Loucy (cell line): ENCODE measurements around the gene PARVA.

Experiments
- H2AFZ ChIP-seq: fragments of 200-600 bp; sonication (generic); 2 replicates; pipeline ENCODE4 v1.6.0; 2016; ENCODE audit warnings: antibody characterized with exemption, mild to moderate bottlenecking, low read length, moderate library complexity
- H3F3A ChIP-seq: fragments of 200-600 bp; 2 replicates; pipeline ENCODE4 v1.6.0; 2016; ENCODE audit warnings: antibody characterized with exemption, low read depth, mild to moderate bottlenecking
- H3K27me3 ChIP-seq: fragments of 200-600 bp; sonication (generic); 2 replicates; pipeline ENCODE4 v1.6.1; 2014; ENCODE audit warnings: low read length, mild to moderate bottlenecking; ENCODE audit not compliant: insufficient read depth, poor library complexity, severe bottlenecking
- H3K36me3 ChIP-seq: fragments of 200-600 bp; sonication (generic); 2 replicates; pipeline ENCODE4 v1.6.1; 2016; ENCODE audit warnings: low read length; ENCODE audit not compliant: insufficient read depth
- H3K4me1 ChIP-seq: fragments of 200-600 bp; sonication (generic); 2 replicates; pipeline ENCODE4 v1.5.1; 2014; ENCODE audit warnings: low read length, mild to moderate bottlenecking; ENCODE audit not compliant: insufficient read depth, poor library complexity, severe bottlenecking
- H3K4me2 ChIP-seq: fragments of 200-600 bp; sonication (generic); 2 replicates; pipeline ENCODE4 v1.6.0; 2014; ENCODE audit warnings: antibody characterized with exemption, low read length, low read depth, mild to moderate bottlenecking; ENCODE audit not compliant: poor library complexity, severe bottlenecking
- H3K4me3 ChIP-seq: fragments of 200-600 bp; sonication (generic); 2 replicates; pipeline ENCODE4 v1.5.1; 2014; ENCODE audit warnings: low read length, mild to moderate bottlenecking, mixed read lengths; ENCODE audit not compliant: poor library complexity, severe bottlenecking
- H3K79me2 ChIP-seq: fragments of 200-600 bp; sonication (generic); 2 replicates; pipeline ENCODE4 v1.6.1; 2014; ENCODE audit warnings: low read length; ENCODE audit not compliant: insufficient read depth
- H3K9ac ChIP-seq: fragments of 200-600 bp; sonication (generic); 2 replicates; pipeline ENCODE4 v1.6.0; 2014; ENCODE audit warnings: mild to moderate bottlenecking, low read depth, low read length, moderate library complexity; ENCODE audit not compliant: poor library complexity, severe bottlenecking
- H3K9me2 ChIP-seq: fragments of 200-600 bp; sonication (generic); replicated peaks from 2 replicates; pipeline ENCODE4 v1.6.1; 2016; ENCODE audit warnings: low read depth, low read length, mixed read lengths
- H3K9me3 ChIP-seq: fragments of 200-600 bp; sonication (generic); 2 replicates; pipeline ENCODE4 v1.6.1; 2014; ENCODE audit warnings: mild to moderate bottlenecking, antibody characterized with exemption, low read length, low read depth; ENCODE audit not compliant: insufficient read depth
- H4K20me1 ChIP-seq: fragments of 200-600 bp; sonication (generic); 2 replicates; pipeline ENCODE4 v1.6.0; 2014; ENCODE audit warnings: antibody characterized with exemption, low read length, mild to moderate bottlenecking; ENCODE audit not compliant: insufficient read depth, poor library complexity, severe bottlenecking
- EZH2phosphoT487 ChIP-seq: fragments of 200-600 bp; IDR thresholded peaks from 2 replicates; pipeline ENCODE4 v1.6.1; 2018; ENCODE audit warnings: antibody characterized with exemption, mild to moderate bottlenecking, moderate library complexity, borderline replicate concordance
- TF ChIP-seq, protein P1 (sequence below): fragments of 200-600 bp; sonication (generic); conservative IDR thresholded peaks from 2 replicates; pipeline ENCODE4 v1.5.1; 2014; ENCODE audit warnings: mild to moderate bottlenecking, antibody characterized with exemption, low read length

The PARVA gene

DNA sequence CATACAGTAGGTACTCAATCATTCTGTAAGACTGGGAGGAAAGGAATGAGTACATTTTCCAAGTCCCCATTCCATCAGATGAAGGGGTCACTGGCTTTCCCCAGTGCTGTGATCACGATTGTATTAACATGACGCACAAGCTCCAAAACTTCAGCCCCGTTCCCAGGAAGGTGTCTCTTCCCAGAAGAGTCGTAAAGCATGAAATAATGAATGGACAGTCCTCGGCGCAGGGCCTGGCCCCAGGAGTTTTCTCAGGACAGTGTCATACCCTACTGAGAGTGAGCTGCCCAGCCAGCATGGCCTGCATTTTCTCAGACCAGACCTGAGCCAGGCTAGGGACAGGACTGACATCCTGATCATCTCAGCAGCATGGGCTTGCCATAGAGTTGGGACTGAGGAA lies 80.7 kb downstream of the PARVA start:
- Histone ChIP-seq H3K4me3 (no peak overlapping the region), H3K9me3 (no peaks in the 10 kb centered on the region), H3K4me1 (no peaks in the 10 kb centered on the region), H3K4me2 (no peak overlapping the region), H2AFZ (no peak overlapping the region), H3K9ac (no peak overlapping the region), H3K36me3 (no peaks in the 10 kb centered on the region), H3K27me3 (no peaks in the 10 kb centered on the region), H4K20me1 (no peaks in the 10 kb centered on the region), H3K9me2 (no peaks in the 10 kb centered on the region), H3K79me2 (no peaks in the 10 kb centered on the region), H3F3A (no peaks in the 10 kb centered on the region)
- TF ChIP-seq, protein P1, sequence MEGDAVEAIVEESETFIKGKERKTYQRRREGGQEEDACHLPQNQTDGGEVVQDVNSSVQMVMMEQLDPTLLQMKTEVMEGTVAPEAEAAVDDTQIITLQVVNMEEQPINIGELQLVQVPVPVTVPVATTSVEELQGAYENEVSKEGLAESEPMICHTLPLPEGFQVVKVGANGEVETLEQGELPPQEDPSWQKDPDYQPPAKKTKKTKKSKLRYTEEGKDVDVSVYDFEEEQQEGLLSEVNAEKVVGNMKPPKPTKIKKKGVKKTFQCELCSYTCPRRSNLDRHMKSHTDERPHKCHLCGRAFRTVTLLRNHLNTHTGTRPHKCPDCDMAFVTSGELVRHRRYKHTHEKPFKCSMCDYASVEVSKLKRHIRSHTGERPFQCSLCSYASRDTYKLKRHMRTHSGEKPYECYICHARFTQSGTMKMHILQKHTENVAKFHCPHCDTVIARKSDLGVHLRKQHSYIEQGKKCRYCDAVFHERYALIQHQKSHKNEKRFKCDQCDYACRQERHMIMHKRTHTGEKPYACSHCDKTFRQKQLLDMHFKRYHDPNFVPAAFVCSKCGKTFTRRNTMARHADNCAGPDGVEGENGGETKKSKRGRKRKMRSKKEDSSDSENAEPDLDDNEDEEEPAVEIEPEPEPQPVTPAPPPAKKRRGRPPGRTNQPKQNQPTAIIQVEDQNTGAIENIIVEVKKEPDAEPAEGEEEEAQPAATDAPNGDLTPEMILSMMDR, result no peak
- no peak for TF ChIP-seq EZH2phosphoT487

DNA sequence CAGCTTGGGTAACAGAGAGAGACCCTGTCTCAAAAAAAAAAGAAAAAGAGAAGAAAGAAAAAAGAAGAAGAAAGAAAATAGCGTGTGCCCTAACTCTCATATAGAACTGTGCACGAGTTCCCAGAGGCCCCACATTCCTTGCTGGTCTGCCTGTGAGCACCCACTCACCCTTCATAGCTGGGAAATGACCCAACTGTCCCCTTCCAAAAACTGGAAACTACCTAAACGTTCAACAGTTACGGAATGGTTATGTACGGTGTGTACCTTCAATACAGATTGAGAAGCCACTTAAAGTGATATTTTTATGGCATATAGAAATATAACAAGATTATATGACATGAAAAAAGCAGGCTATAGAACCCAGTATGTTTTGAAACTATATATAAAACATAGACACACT lies 82.0 kb downstream of the PARVA start:
- Histone ChIP-seq H3F3A (no peaks in the 10 kb centered on the region), H4K20me1 (no peaks in the 10 kb centered on the region), H3K4me2 (no peak overlapping the region), H3K27me3 (no peaks in the 10 kb centered on the region), H2AFZ (no peak overlapping the region), H3K4me3 (no peak overlapping the region), H3K9me2 (no peaks in the 10 kb centered on the region), H3K9ac (no peak overlapping the region), H3K79me2 (no peaks in the 10 kb centered on the region), H3K36me3 (no peaks in the 10 kb centered on the region), H3K9me3 (no peaks in the 10 kb centered on the region), H3K4me1 (no peaks in the 10 kb centered on the region)
- no peak for TF ChIP-seq EZH2phosphoT487
- TF ChIP-seq, protein P1, result no peak

DNA sequence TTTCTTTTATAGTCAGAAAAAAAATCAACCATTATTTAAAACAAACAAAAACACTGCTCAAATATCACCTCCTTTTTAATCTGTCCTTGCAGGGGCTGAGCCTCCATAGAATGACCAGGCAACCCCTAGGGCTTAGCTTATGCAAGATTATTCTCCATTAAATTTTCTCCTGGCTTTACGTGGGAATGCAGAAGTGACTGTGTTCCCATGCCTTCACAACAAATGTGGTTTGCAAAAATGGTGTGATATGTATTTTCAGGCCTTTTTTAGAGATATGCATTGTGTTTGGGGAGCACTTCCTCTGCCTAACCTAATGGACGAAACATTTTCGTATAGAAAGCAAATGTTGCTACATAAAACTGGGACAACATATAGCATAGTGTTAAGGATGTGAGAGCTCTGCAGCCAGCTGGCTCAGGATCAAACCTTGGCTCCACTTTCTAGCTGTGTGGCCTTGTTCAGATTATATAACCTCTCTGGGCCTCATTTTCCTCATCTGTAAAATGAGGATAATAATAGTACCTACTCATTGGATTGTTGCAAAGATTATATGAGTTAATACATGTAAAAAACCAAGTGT lies 82.6 kb downstream of the PARVA start:
- Histone ChIP-seq H3K27me3 (no peaks in the 10 kb centered on the region), H3K79me2 (no peaks in the 10 kb centered on the region), H4K20me1 (no peaks in the 10 kb centered on the region), H3K36me3 (no peaks in the 10 kb centered on the region), H3K4me3 (no peak overlapping the region), H3F3A (no peaks in the 10 kb centered on the region), H3K9ac (no peak overlapping the region), H3K4me2 (no peak overlapping the region), H3K9me2 (no peaks in the 10 kb centered on the region), H2AFZ (no peak overlapping the region), H3K4me1 (no peaks in the 10 kb centered on the region), H3K9me3 (no peaks in the 10 kb centered on the region)
- TF ChIP-seq, protein P1, result no peak
- no peak for TF ChIP-seq EZH2phosphoT487
